Stimulated activated CD8-positive, alpha-beta memory T cell treated with anti-CD3 and anti-CD28 coated beads, Interleukin-4, amount 100 ng/mL, for 1 hour (primary cell): ENCODE measurements around the gene ARID4A.
"Not testable (repeated sequence)": the region's sequence is repeated elsewhere in the genome, so short reads cannot be mapped to it uniquely, and the experiment has no call there.

Experiments used
- DNase-seq, 2 donors: peaks; one replicate each; pipeline ENCODE4 v3.0.0-alpha.2; 2020; ENCODE audit warnings: low read depth in 2 of 2, low spot score in 1 of 2

Gene ARID4A

GRCh38 chr14:58353516-58354299, 55.4 kb downstream of the ARID4A start:
- no peak for DNase-seq

- DNase-seq, result no peak
These were observed 56.5 kb downstream of the ARID4A start for GRCh38 chr14:58354808-58355207.

GRCh38 chr14:58356268-58356667, 57.9 kb downstream of the ARID4A start:
- no peak for DNase-seq

GRCh38 chr14:58362272-58362671, 63.9 kb downstream of the ARID4A start:
- not testable (repeated sequence) for DNase-seq

- DNase-seq, result no peak
These were observed 64.5 kb downstream of the ARID4A start for GRCh38 chr14:58362798-58363412.

GRCh38 chr14:58364316-58364715, 66.0 kb downstream of the ARID4A start:
- DNase-seq, result no peak

- DNase-seq, result no peak
These were observed 68.9 kb downstream of the ARID4A start for GRCh38 chr14:58367296-58367695.

- no peak for DNase-seq
These were observed 70.6 kb downstream of the ARID4A start for GRCh38 chr14:58368956-58369355.

GRCh38 chr14:58376791-58377190, 78.4 kb downstream of the ARID4A start:
- DNase-seq, result no peak

- DNase-seq, result no peak
These were observed 92.5 kb downstream of the ARID4A start for GRCh38 chr14:58390830-58391229.

- no peak for DNase-seq
These were observed 97.1 kb downstream of the ARID4A start for GRCh38 chr14:58395562-58395811.

- peak; percentile 22 to 49 for DNase-seq
These were observed 97.7 kb downstream of the ARID4A start, which contains the start of gene TOMM20L for GRCh38 chr14:58395812-58396788. Gene TOMM20L (plus strand): TSS chr14:58395930. CDS start chr14:58395958, 28 bp downstream.

- DNase-seq, result no peak
These were observed 98.8 kb downstream of the ARID4A start for GRCh38 chr14:58397156-58397555.

GRCh38 chr14:58398495-58398894, 100.1 kb downstream of the ARID4A start:
- no peak for DNase-seq

- no peak for DNase-seq
These were observed 100.5 kb downstream of the ARID4A start for GRCh38 chr14:58398895-58399294.

- DNase-seq, result no peak
These were observed 103.2 kb downstream of the ARID4A start for GRCh38 chr14:58401587-58401986.

- DNase-seq, result no peak
These were observed 110.4 kb downstream of the ARID4A start for GRCh38 chr14:58408681-58409215.

- no peak for DNase-seq
These were observed 116.5 kb downstream of the ARID4A start for GRCh38 chr14:58414845-58415244.

- no peak for DNase-seq
These were observed 117.5 kb downstream of the ARID4A start for GRCh38 chr14:58415636-58416547.

GRCh38 chr14:58416934-58417333, 118.6 kb downstream of the ARID4A start:
- DNase-seq, result not testable (repeated sequence)
